Endometrial microvascular endothelial cells (primary cell): ENCODE results near the gene FMO5. TPM values are rescaled to one million over a fixed set of nuclear protein-coding genes. Genes with fewer than 3 reads are reported as not detected.

ENCODE experiments used
- in situ Hi-C: cut with HindIII; loops from 2 replicates; pipeline ENCODE4 v1.10.0; 2017; ENCODE audit warnings: low sequenced_read_pairs, low pct_unique_long_range_greater_than_20kb; ENCODE audit errors: inconsistent ontology term
- total RNA-seq: library from RNA; depleted of rRNA; stranded (reverse); fragments of >200 nt; gene quantifications from one replicate; pipeline ENCODE4 v1.2.3, GENCODE V29; 2015; ENCODE audit errors: inconsistent ontology term

FMO5 gene
- total RNA-seq = 0.74 TPM

GRCh38 chr1:147225193-147225730 is at the start of gene FMO5:
TSS of gene FMO5 (minus strand) at chr1:147225339. CDS start at chr1:147225029, 310 bp downstream.
- in situ Hi-C loops = no loop called here

GRCh38 chr1:147273409-147274336 is 48.5 kb upstream of the FMO5 start:
- in situ Hi-C loops = no loop called here

- in situ Hi-C loops = no loop called here
Measured at GRCh38 chr1:147272042-147272441, 46.9 kb upstream of the FMO5 start.

DNA sequence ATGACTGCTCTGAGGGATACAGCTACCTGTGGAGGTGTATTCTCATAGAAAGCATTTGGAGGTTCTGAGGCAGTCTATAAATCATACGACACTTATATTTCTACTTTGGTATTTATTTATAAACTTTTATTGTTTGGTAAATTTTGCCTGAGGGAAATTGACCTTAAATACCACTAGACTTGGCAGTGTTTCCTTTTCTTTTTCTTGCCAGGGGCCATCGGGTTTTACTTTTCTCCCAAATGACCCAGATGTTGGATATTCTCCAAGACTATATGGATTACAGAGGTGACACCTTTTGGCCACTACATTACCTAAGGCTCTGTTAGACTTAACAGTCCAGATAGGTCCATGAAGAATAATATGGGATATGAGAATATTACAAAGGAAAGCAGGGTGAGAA is 45.6 kb upstream of the FMO5 start:
- in situ Hi-C loops = no loop called here

- in situ Hi-C loops = no loop called here
Measured at GRCh38 chr1:147267711-147268110, 42.6 kb upstream of the FMO5 start.

GRCh38 chr1:147266381-147266780 is 41.2 kb upstream of the FMO5 start:
- in situ Hi-C loops = no loop called here

DNA sequence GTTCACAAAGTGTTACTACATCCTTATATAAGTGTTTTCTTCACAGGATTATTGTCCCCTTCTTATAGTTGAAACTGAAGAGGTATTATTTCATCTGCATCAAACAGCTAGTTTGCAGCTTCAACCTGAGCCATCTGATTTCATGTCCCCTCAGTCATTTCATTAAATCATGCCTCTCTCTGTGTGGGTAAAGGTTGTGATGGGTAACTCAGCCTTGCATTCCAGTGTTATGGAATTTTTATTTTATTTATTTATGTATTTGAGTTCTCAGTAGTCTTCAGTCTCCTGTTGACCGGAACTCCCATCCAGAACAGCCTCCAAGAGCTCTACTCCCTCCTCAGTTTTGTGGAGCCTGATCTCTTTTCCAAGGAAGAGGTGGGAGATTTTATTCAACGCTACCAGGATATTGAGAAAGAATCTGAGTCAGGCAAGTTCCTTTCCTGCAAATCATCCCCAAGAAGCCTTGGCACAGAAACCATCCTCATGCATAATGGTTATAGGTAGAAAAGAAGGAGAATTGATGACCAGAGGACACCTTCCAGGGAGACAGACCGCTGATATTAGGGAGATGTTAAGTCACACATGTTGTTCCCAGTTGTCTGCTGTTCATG is 39.1 kb upstream of the FMO5 start:
- in situ Hi-C loops = no loop called here

DNA sequence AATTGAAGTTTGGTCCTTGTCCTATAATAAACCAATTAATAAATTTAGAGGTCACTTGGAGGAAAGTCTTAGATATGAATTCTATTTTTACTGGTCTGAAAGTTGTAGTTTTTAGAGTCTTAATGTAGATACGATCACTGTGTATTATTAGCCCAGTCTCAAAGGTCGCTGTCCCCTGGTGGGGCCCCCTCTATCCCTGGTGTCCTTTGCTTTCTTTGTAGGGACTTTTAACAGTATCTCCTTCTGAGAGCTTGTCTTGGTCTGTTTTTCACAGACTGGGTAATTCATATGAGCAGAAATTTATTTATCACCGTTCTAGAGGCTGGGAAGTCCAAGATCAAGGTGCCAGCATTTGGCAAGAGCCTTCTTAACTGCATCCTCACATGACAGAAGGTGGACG is 35.8 kb upstream of the FMO5 start:
- in situ Hi-C loops = no loop called here

GRCh38 chr1:147252540-147252939 is 27.4 kb upstream of the FMO5 start:
- in situ Hi-C loops = no loop called here

GRCh38 chr1:147247656-147248238 is 22.6 kb upstream of the FMO5 start:
- in situ Hi-C loops = no loop called here

DNA sequence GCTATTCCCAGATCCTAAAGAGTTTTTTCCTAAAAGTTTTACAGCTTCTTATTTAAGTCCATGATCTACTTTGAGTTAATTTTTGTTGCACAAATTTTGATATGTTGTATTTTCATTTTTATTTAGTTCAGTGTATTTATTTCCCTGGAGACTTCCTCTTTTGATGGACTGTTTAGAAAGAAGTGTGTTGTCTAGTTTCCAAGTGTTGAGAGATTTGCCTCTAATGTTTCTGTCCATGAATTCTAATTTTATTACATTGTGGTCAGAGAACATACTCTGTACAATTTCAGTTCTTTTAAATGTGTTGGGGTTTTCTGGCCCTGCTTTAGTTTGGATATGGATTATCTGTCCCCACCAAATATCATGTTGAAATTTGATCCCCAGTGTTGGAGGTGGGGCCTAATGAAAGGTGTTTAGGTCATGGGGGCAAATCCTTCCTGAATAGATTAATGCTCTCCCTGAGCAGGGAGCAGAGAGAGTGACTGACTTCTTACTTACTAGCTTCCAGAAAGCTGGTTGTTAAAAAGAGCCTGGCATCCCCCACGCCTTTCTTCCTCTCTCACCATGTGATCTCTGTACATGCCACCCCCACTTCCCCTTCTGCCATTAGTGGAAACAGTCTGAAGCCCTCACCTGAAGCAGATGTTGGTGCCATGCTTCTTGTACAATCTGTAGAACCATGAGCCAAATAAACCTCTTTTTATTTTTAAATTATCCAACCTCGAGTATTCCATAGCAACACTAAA is 21.9 kb upstream of the FMO5 start:
- in situ Hi-C loops = no loop called here

DNA sequence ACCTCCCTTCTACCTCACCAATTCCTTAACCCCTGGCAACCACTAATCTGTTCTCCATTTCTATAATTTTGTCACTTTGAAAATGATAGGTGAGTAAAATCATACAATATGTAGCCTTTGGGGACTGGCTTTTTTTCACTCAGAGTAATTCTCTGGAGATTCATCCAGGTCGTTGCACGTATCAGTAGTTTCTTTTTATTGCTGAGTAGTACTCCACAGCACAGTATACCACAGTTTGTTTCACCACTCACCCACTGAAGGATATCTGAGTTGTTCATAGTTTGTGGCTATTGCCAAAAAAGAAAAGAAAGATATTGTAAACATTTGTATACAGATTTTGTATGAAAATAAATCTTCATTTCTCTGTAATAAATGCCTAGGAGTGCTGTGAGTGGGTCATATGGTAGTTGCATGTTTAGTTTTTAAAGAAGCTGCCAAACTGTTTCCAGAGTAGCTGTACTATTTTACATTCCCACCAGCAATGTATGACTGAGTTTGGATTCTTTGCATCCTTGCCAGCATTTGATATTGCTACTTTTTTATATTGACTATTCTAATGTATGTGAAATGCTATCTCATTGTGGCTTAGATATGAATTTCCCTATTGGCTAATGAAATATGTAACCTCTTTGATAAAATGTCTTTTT is 21.0 kb upstream of the FMO5 start:
- in situ Hi-C loops = no loop called here

DNA sequence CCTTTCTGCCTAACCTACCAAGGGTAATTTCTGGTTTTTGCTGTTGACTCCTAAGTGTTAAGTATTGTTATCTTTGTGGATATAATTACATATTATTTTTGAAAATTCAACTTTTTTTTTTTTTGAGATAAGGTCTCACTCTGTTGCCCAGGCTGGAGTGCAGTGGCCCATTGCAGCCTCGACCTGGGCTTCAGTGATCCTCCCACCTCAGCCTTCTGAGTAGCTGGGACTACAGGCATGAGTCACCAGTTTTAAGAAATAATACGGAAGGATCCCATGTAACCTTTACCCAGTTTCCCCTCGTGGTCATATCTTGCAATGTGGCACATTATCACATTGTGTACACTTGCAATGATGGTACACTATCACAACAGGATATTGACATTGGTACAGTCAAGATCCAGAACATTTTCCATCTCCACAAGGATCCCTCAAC is 20.5 kb upstream of the FMO5 start:
- in situ Hi-C loops = no loop called here

- in situ Hi-C loops = no loop called here
Measured at GRCh38 chr1:147245129-147245528, 20.0 kb upstream of the FMO5 start.

DNA sequence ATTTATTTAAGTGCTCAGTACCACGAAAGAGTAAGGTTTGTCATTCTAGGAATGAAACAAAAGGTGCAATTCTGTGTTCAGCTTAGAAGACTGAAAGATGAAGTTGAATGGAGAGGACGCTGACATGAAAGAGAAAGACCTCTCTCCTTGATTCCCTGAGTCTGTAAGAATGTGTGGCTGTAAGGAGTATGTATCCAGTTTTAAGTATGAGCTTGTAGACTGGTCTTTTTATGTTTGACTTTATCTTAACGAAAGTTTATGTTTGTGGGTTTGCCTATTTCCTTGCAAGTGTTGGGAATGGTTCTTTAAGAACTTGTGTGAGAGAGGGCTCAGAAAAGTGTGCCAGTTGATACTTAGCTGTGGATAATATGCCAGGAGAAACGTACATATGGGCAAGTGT is 18.7 kb upstream of the FMO5 start:
- in situ Hi-C loops = no loop called here

- in situ Hi-C loops = no loop called here
Measured at GRCh38 chr1:147243228-147243685, 18.1 kb upstream of the FMO5 start.

DNA sequence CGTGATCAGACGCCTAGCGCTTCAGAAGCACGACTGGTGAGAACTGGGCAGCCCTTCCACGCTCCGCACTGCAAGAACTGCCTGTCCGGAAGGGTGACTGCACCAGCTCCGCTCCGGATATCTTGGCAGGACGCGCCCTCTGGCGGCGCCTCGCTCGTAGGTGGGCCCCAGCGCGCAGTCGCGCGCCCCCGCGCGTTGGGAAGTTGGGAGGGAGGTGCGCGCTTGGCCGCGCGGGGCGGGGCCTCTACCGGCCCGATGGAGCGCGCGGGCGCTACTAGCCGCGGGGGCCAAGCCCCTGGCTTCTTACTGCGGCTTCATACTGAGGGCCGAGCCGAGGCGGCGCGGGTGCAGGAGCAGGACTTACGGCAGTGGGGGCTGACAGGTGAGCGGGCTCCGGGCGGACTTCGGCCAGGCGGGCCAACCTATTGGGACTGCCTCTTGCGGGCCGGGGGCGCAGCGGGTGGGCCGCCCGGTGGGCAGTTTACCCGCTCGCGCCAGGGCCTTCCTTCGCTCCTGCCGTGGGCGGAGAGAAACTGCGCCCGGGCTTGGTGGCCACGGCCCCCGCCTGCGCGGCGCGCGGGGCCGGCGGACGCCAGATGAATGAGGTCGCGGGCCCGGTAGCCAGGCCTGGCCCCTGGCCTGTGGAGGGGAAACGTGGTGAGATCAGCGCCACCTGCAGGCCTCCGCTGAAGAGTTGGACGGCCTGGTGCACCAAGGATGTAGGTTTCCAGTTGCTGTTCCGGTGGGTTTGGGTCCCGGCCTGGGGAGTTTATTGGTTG is 17.5 kb upstream of the FMO5 start, which contains the start of gene CHD1L:
TSS of gene CHD1L (plus strand) at position 236 of the 779 bp plus-strand sequence. CDS start at position 256, 20 bp downstream.
- in situ Hi-C loops = no loop called here
